Measurements from ENCODE around the gene SATB1. TPM values are rescaled to one million over a fixed set of nuclear protein-coding genes. Genes with fewer than 3 reads are reported as not detected.
A peak's percentile ranks its signal among the peaks of the same experiment; 100 is the strongest.

SATB1 gene
- total RNA-seq, 4 donors from 2014 or later, result 27.7 to 85.3 (median 67.1) TPM

DNA sequence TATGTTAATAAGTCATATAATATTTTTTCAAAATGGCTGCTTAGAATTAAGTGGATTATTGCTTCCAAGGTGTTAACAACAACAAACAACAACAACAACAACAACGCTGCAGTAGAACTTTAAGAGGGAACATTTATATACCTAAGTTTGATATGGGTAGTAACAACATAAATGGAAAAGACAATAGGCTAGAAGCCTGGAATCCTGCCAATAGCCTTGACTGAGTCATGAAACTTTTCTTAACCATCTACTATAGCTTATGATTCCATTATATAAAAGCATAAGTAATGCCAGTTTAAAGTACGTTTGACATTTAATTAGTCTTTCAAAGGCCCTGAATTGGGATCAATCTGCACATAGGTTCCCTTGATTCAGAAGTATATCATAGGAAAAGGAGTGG lies 31.2 kb downstream of the SATB1 start:
- no peak for DNase-seq
- TF ChIP-seq CTCF (IDR thresholded peaks at IDR 0.05), result no peak
- TF ChIP-seq POLR2AphosphoS5 (IDR thresholded peaks at IDR 0.05), result no peak
- TF ChIP-seq EP300 (IDR thresholded peaks at IDR 0.05; ENCODE audit: low read depth), result no peak
- no peak for TF ChIP-seq POLR2A (IDR thresholded peaks at IDR 0.05)
- Histone ChIP-seq H3K27ac (no peak overlapping the region), H3K36me3 (peaks cover 0 to 18% (median 2%) of the 10 kb centered on the region in 4 donors), H3K27me3 (no peaks in the 10 kb centered on the region), H3K4me3 (no peak overlapping the region), H3K9me3 (no peaks in the 10 kb centered on the region), H3K4me1 (peaks cover 0 to 6% (median 0%) of the 10 kb centered on the region in 4 donors)
- intact Hi-C loops (cut with DNase I; ENCODE audit: low total_unique reads), result no loop called here
- WGBS, 2 donors (ENCODE audit: low coverage in 1 of 2), result 71 to 82% methylated on average over 2 of the region's 2 CpGs
- in situ Hi-C loops (cut with MboI; ENCODE audit: low pct_ligation_motif_present in 1 of 4, low pct_unique_long_range_greater_than_20kb in 1 of 4, low sequenced_read_pairs in 3 of 4), result no loop called here

- in situ Hi-C loops (cut with MboI; ENCODE audit: low pct_ligation_motif_present in 1 of 4, low pct_unique_long_range_greater_than_20kb in 1 of 4, low sequenced_read_pairs in 3 of 4) (no loop called here), intact Hi-C loops (cut with DNase I; ENCODE audit: low total_unique reads) (no loop called here)
- TF ChIP-seq POLR2AphosphoS5 (IDR thresholded peaks at IDR 0.05) (no peak), EP300 (IDR thresholded peaks at IDR 0.05; ENCODE audit: low read depth) (no peak), CTCF (IDR thresholded peaks at IDR 0.05) (no peak), POLR2A (IDR thresholded peaks at IDR 0.05) (no peak)
- WGBS, 2 donors (ENCODE audit: low coverage in 1 of 2), result 36 to 60% methylated on average over 3 of the region's 3 CpGs
- Histone ChIP-seq H3K27ac (no peak overlapping the region), H3K4me1 (peaks cover 0 to 6% (median 0%) of the 10 kb centered on the region in 4 donors), H3K4me3 (no peak overlapping the region), H3K27me3 (no peaks in the 10 kb centered on the region), H3K36me3 (peaks cover 0 to 16% (median 2%) of the 10 kb centered on the region in 4 donors), H3K9me3 (no peaks in the 10 kb centered on the region)
- DNase-seq, result no peak
Observed at GRCh38 chr3:18390024-18390660, 35.0 kb downstream of the SATB1 start.

DNA sequence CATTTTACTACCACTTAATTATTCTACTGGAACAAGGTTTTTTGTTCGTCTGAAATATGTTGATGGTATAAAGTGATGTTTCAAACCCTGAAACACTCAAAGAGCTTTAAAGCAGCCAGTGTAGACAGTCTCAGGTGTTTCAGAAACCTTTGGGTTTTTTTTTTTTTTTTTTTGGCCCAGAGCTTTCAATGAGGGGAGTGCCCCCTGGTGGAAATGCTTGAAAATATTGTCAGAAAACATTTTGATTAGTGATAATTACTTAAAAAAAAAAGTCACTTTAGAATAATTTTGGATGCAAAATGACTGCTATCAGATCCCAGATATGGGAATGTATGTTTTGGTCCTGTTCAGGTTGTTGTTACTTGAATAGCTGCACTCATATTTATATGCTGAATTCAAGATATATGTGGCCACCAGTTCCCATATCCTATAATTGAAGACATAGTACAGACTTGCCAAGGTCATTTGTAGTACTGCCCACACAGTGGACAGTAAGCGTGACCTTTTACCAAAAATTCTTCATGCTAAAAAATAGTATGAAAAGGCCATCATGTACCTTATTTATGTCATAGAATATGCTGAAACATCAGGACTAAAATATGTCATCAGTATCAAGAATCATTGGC lies 35.9 kb downstream of the SATB1 start:
- in situ Hi-C loops (cut with MboI; ENCODE audit: low pct_ligation_motif_present in 1 of 4, low pct_unique_long_range_greater_than_20kb in 1 of 4, low sequenced_read_pairs in 3 of 4) (no loop called here), intact Hi-C loops (cut with DNase I; ENCODE audit: low total_unique reads) (no loop called here)
- 44 to 50% methylated on average over 2 of the region's 2 CpGs for WGBS, 2 donors (ENCODE audit: low coverage in 1 of 2)
- Histone ChIP-seq H3K27ac (no peak overlapping the region), H3K4me1 (peaks cover 0 to 6% (median 0%) of the 10 kb centered on the region in 4 donors), H3K4me3 (no peak overlapping the region), H3K36me3 (peaks cover 0 to 17% (median 4%) of the 10 kb centered on the region in 4 donors), H3K9me3 (no peaks in the 10 kb centered on the region), H3K27me3 (no peaks in the 10 kb centered on the region)
- DNase-seq, result no peak
- no peak for TF ChIP-seq POLR2A (IDR thresholded peaks at IDR 0.05)
- no peak for TF ChIP-seq EP300 (IDR thresholded peaks at IDR 0.05; ENCODE audit: low read depth)
- TF ChIP-seq POLR2AphosphoS5 (IDR thresholded peaks at IDR 0.05), result no peak
- TF ChIP-seq CTCF (IDR thresholded peaks at IDR 0.05), result peak; percentile 38 to 61 (median 55)

DNA sequence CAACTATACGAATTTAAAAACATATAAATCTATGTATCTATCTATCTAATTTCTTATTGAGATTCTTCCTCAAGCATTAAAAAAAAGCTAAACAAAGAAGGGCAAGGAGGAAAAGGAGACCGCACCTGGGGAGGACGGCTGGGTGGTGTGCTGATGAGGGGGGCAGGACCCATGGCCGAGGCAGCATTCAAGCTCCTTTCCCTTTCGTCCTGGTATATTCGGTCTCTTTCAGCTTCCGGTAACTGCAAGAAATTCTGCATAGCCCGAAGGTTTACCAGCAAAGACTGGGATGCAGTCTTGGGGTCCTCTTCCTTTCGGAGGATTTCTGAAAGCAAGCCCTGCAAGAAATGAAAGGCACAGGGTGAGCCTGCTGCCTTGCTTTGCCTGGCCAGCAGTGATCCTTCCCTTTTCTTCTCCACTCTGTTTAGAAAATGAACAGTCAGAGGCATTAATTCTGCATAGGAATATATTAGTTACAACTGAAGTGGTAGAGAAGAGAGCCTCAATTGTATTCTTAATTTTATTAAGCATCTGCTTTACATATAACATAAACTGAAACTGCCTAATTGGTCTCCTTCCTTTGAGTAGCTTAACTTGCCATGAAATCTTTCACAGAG lies 38.8 kb downstream of the SATB1 start:
- Histone ChIP-seq H3K36me3 (peaks cover 0 to 11% (median 5%) of the 10 kb centered on the region in 4 donors), H3K4me3 (no peak overlapping the region), H3K4me1 (peaks cover 0 to 6% (median 0%) of the 10 kb centered on the region in 4 donors), H3K27me3 (no peaks in the 10 kb centered on the region), H3K27ac (no peak overlapping the region), H3K9me3 (no peaks in the 10 kb centered on the region)
- WGBS, 2 donors (ENCODE audit: low coverage in 1 of 2), result 93% methylated on average over 6 to 9 of the region's 9 CpGs
- intact Hi-C loops (cut with DNase I; ENCODE audit: low total_unique reads) (no loop called here), in situ Hi-C loops (cut with MboI; ENCODE audit: low pct_ligation_motif_present in 1 of 4, low pct_unique_long_range_greater_than_20kb in 1 of 4, low sequenced_read_pairs in 3 of 4) (no loop called here)
- no peak for DNase-seq
- TF ChIP-seq EP300 (IDR thresholded peaks at IDR 0.05; ENCODE audit: low read depth), result no peak
- no peak for TF ChIP-seq CTCF (IDR thresholded peaks at IDR 0.05)

Measured in transverse colon (tissue), 4 donors.